ENCODE data around the gene KCNH2. TPM values are rescaled to one million over a fixed set of nuclear protein-coding genes. Genes with fewer than 3 reads are reported as not detected.
A peak's percentile ranks its signal among the peaks of the same experiment; 100 is the strongest.

KCNH2 gene
- total and polyA plus RNA-seq, 2 of the 8 experiments (the other 6 are each of a cell fraction or from before 2014, with no cell fraction given), result 8.0 to 15.0 TPM

DNA sequence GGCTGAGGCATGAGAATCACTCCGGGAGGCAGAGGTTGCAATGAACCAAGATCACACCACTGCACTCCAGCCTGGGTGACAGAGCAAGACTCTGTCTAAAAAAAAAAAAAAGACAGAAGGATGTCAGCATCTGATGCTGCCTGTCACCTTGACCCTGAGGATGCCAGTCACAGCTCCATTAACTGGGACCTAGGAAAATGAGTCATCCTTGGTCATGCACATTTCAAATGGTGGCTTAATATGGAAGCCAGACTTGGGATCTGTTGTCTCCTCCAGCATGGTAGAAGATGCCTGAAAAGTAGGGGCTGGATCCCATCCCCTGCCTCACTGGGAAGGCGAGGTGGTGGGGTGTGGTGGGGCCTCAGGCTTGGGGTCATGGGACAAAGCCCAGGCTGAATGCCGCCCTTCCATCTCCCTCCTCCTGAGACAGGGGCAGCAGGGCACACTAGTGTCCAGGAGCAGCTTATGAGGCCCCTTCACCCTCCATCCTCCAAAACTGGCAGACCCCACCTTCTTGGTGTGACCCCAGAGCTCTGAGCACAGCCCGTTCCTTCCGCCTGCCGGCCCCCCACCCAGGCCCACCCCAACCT, 14.0 kb upstream of the KCNH2 start:
- FAIRE-seq, result no peak
- no peak overlapping the region for H3K14ac ChIP-seq (ENCODE audit: insufficient read length)
- no peak for TF ChIP-seq NANOG (IDR thresholded peaks at IDR 0.05; ENCODE audit: insufficient read depth, low read depth, low read length, poor library complexity, severe bottlenecking)
- TF ChIP-seq JUND (IDR thresholded peaks at IDR 0.05; ENCODE audit: low read length), result no peak
- no peak for TF ChIP-seq SIRT6 (IDR thresholded peaks at IDR 0.05; ENCODE audit: low read length)
- TF ChIP-seq, protein P1, sequence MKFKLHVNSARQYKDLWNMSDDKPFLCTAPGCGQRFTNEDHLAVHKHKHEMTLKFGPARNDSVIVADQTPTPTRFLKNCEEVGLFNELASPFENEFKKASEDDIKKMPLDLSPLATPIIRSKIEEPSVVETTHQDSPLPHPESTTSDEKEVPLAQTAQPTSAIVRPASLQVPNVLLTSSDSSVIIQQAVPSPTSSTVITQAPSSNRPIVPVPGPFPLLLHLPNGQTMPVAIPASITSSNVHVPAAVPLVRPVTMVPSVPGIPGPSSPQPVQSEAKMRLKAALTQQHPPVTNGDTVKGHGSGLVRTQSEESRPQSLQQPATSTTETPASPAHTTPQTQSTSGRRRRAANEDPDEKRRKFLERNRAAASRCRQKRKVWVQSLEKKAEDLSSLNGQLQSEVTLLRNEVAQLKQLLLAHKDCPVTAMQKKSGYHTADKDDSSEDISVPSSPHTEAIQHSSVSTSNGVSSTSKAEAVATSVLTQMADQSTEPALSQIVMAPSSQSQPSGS (IDR thresholded peaks at IDR 0.05; ENCODE audit: low read length), result no peak
- no peak for TF ChIP-seq BCL11A (IDR thresholded peaks at IDR 0.05; ENCODE audit: low read depth in 2 of 2, low read length in 2 of 2)
- TF ChIP-seq CREB1 (IDR thresholded peaks at IDR 0.05), result no peak
- TF ChIP-seq, protein P2, sequence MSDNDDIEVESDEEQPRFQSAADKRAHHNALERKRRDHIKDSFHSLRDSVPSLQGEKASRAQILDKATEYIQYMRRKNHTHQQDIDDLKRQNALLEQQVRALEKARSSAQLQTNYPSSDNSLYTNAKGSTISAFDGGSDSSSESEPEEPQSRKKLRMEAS (IDR thresholded peaks at IDR 0.05), result no peak
- no peak for TF ChIP-seq RAD21 (IDR thresholded peaks at IDR 0.05 in 1 of 2, conservative IDR thresholded peaks at IDR 0.05 in 1 of 2; ENCODE audit: low read depth in 2 of 2, low read length in 2 of 2)
- no peak for TF ChIP-seq ASH2L (IDR thresholded peaks at IDR 0.05; ENCODE audit: low read length)
- TF ChIP-seq CHD1 (IDR thresholded peaks at IDR 0.05; ENCODE audit: low read depth, low read length), result no peak
- TF ChIP-seq TCF12 (IDR thresholded peaks at IDR 0.05; ENCODE audit: low read depth, low read length), result no peak

More for the DNA sequence above, 14.0 kb upstream of the KCNH2 start:
- no peak overlapping the region for H2AK5ac ChIP-seq (ENCODE audit: low read depth, low read length)
- H3K4ac ChIP-seq (replicated peaks; ENCODE audit: insufficient read length, low read depth, low read length), result no peak overlapping the region
- H3K9ac ChIP-seq (replicated peaks in 1 of 4; ENCODE audit: extremely low read depth in 1 of 4, low read depth in 3 of 4, low read length in 3 of 4), result no peak overlapping the region
- ChIA-PET POLR2A (ENCODE audit: partially characterized antibody) (interaction anchor here (0.8 to 1.2 kb wide), 3 partner anchors 19 to 176 kb away, joined by 3 to 5 read pairs (median 3); no protein-coding TSS in a partner anchor), CTCF (ENCODE audit: partially characterized antibody) (interaction anchor here (0.7 to 7.6 kb wide), 10 partner anchors 17 to 137 kb away, joined by 3 to 142 read pairs (median 13); no protein-coding TSS in a partner anchor)
- DNase-seq (ENCODE audit: low read depth in 1 of 2, low spot score in 2 of 2), result no peak
- peak overlapping the region; percentile 18; the same call in 1 of the 2 replicates for H2BK12ac ChIP-seq (ENCODE audit: low read depth, low read length)
- H3K27me3 ChIP-seq (replicated peaks in 1 of 4; ENCODE audit: control insufficient read depth in 3 of 4, extremely low read depth in 1 of 4, insufficient read depth in 3 of 4, low read length in 3 of 4), result no peaks in the 10 kb centered on the region
- H3K56ac ChIP-seq (replicated peaks; ENCODE audit: insufficient read length, low read depth, low read length), result no peak overlapping the region
- peaks cover 0 to 2% of the 10 kb centered on the region in 2 experiments for H4K20me1 ChIP-seq (replicated peaks in 1 of 2; ENCODE audit: control insufficient read depth in 1 of 2, insufficient read depth in 2 of 2, low read length in 2 of 2)
- no peaks in the 10 kb centered on the region for H3K36me3 ChIP-seq (ENCODE audit: control insufficient read depth in 2 of 4, insufficient read depth in 4 of 4, low read length in 3 of 4)
- H3K9me3 ChIP-seq (ENCODE audit: insufficient read depth in 2 of 2, low read depth in 1 of 2, low read length in 1 of 2), result no peaks in the 10 kb centered on the region
- H3K18ac ChIP-seq (ENCODE audit: extremely low read depth, low read length), result no peak overlapping the region
- H2BK5ac ChIP-seq (ENCODE audit: low read depth, low read length), result no peak overlapping the region
- H2BK120ac ChIP-seq (replicated peaks; ENCODE audit: low read depth, low read length), result no peak overlapping the region
- H2BK20ac ChIP-seq (ENCODE audit: low read length), result no peak overlapping the region
- no peak overlapping the region for H3K23ac ChIP-seq (ENCODE audit: insufficient read length)
- H4K91ac ChIP-seq (replicated peaks; ENCODE audit: insufficient read length, low read length), result no peak overlapping the region
- H2BK15ac ChIP-seq (ENCODE audit: low read length), result no peak overlapping the region
- 87% methylated on average over 5 of the region's 6 CpGs; no CpG with 5 or more reads in 1 of the 2 experiments for WGBS, 2 experiments (ENCODE audit: extremely low coverage in 1 of 2, insufficient coverage in 1 of 2, insufficient read length in 1 of 2, insufficient replicate concordance in 2 of 2, low coverage in 1 of 2, low lambda C conversion rate in 2 of 2, missing lambda C conversion rate in 1 of 2)
- no peaks in the 10 kb centered on the region for H3K79me2 ChIP-seq (ENCODE audit: control insufficient read depth in 1 of 2, insufficient read depth in 2 of 2, low read length in 2 of 2)
- H4K8ac ChIP-seq (ENCODE audit: extremely low read depth, insufficient read depth, low read length), result no peak overlapping the region
- H3K4me3 ChIP-seq (ENCODE audit: extremely low read depth in 1 of 4, insufficient read depth in 2 of 4, low read depth in 3 of 4, low read length in 4 of 4), result no peak overlapping the region
- H4K5ac ChIP-seq (ENCODE audit: insufficient read length, low read depth, low read length), result no peak overlapping the region
- no peak overlapping the region for H3K4me2 ChIP-seq (ENCODE audit: insufficient read depth in 1 of 2, low read depth in 2 of 2, low read length in 2 of 2)
- no peaks in the 10 kb centered on the region for H3K79me1 ChIP-seq (ENCODE audit: low read depth, low read length)
- no peak overlapping the region for H2AFZ ChIP-seq (ENCODE audit: low read length)
- H3K27ac ChIP-seq (ENCODE audit: low read depth, low read length), result no peak overlapping the region
- H3K4me1 ChIP-seq (replicated peaks in 1 of 4; ENCODE audit: control insufficient read depth in 3 of 4, insufficient read depth in 4 of 4, low read length in 3 of 4), result peaks cover 4 to 26% (median 20%) of the 10 kb centered on the region in 4 experiments
- no peaks in the 10 kb centered on the region for H3K23me2 ChIP-seq (ENCODE audit: low read depth, low read length)

Measured in H1 (cell line).